ENCODE measurements around the gene CD248.

GRCh38 chr11:66275396-66275795 is 41.4 kb downstream of the CD248 start:
- no peak for TF ChIP-seq CTCF (IDR thresholded peaks at IDR 0.05)
- TF ChIP-seq POLR2A (IDR thresholded peaks at IDR 0.05): no peak
